ENCODE results near the gene KLHL29.

DNA sequence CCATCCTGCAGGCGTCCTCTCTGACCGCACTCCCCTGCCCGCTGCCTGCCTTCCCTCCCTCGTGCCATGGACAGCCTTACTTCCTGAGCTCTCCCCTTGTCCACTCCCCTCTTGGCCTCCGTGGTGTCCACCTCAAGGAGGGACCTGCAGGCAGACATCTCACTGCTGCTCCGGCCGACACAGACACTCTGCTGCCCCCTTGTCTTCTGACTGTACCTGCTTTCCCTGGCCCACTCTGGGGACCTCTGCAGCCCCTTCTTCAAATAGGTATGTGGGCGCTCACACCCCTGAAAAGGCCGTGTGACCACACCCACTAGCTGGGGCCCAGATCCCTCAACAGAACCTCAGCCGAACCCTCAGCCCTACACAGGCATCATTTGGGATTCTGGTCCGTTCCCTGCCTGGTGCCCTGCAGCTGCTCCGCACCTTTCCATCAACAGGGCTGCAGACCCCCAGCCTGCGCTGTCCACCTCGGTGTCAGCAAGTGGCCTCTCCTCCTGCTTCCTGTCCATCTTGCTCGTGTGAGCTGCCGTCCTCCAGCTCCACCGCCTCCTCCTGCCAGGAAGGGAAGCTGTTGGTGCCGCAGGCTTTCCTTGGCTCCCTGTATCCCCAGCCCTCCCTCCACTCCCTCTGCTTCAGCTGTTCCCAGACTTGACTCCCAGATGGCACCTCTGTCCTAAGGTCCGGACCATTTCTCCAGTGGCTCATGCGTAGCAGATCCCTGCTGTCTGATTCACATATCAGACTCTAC, 94.1 kb downstream of the KLHL29 start:
- TF ChIP-seq, protein P1, sequence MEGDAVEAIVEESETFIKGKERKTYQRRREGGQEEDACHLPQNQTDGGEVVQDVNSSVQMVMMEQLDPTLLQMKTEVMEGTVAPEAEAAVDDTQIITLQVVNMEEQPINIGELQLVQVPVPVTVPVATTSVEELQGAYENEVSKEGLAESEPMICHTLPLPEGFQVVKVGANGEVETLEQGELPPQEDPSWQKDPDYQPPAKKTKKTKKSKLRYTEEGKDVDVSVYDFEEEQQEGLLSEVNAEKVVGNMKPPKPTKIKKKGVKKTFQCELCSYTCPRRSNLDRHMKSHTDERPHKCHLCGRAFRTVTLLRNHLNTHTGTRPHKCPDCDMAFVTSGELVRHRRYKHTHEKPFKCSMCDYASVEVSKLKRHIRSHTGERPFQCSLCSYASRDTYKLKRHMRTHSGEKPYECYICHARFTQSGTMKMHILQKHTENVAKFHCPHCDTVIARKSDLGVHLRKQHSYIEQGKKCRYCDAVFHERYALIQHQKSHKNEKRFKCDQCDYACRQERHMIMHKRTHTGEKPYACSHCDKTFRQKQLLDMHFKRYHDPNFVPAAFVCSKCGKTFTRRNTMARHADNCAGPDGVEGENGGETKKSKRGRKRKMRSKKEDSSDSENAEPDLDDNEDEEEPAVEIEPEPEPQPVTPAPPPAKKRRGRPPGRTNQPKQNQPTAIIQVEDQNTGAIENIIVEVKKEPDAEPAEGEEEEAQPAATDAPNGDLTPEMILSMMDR (IDR thresholded peaks at IDR 0.05; ENCODE audit: poor library complexity, severe bottlenecking) = no peak
- TF ChIP-seq EZH2 (IDR thresholded peaks at IDR 0.05; ENCODE audit: borderline replicate concordance, insufficient read depth, low read length, poor library complexity, severe bottlenecking) = no peak
- no peak for TF ChIP-seq POLR2AphosphoS5 (IDR thresholded peaks at IDR 0.05)
- TF ChIP-seq TAF1 (IDR thresholded peaks at IDR 0.05; ENCODE audit: low read depth) = no peak
